ENCODE results near the gene FLNB.

DNA sequence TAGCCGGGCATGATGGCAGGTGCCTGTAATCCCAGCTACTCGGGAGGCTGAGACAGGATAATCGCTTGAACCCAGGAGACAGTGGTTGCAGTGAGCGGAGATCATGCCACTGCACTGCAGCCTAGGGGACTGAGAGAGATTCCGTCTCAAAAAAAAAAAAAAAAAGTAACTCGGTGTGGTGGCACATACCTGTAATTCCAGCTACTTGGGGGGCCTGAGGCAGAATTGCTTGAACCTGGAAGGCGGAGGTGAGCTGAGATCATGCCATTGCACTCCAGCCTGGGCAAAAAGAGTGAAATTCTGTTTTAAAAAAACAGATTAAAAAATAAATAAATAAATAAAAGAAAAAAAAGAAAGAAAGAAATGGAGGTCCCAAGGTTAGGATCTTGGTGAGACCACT lies 6.2 kb upstream of the FLNB start:
- TF ChIP-seq EZH2 (IDR thresholded peaks at IDR 0.05; ENCODE audit: insufficient read depth, poor library complexity, severe bottlenecking): no peak
- TF ChIP-seq EZH2phosphoT487 (IDR thresholded peaks at IDR 0.05; ENCODE audit: insufficient read depth, low read depth): no peak

Measured in GM23248 (cell line).